ENCODE results near the gene RAD54L.

DNA sequence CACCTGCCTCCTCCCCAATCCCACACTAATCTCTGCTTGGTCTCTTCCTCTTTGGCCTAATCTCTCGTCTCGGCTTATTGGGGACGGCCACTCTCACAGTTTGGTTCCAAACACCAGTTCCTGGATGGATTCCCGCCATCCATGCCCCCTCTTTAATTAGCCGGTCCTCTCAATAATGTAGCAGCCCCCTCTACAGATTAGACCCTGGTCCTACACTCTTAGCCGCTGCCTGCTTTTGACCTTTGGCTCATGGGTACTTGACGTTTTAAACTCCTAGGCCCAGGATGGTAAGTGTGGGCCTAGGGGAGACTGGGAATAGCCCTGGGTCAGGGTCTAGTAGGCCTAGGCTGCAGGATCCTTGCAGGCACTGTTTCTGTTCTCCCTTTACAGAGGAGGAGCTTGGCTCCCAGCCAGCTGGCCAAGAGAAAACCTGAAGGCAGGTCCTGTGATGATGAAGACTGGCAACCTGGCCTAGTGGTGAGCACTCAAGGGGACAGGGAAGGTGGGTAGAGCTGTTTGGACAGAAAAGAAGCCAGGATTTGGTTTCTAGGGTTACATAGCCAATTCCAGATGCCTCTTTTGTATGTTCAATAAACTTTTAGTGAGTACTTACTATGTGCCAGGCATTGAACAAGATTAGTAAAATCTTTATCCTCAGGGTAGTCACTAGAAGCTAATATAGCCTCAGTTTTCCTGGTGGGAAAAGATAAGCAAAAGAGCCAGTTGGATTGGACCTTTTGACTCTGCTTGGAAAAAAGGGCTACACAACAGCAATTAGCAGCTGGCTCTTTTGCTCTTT is 758 bp downstream of the RAD54L start:
- TF ChIP-seq POLR2A (IDR thresholded peaks at IDR 0.05; ENCODE audit: low read depth) (no peak), POLR2AphosphoS5 (IDR thresholded peaks at IDR 0.05) (no peak)

Data from esophagus muscularis mucosa (tissue), 2 donors.